Measurements from ENCODE around the gene WHRN.
A peak's percentile ranks its signal among the peaks of the same experiment; 100 is the strongest.

The WHRN gene

GRCh38 chr9:114506082-114506390 is 763 bp upstream of the WHRN start:
- peak overlapping the region; percentile 65 for H3K4me3 ChIP-seq (ENCODE audit: low read depth, low read length)
- TF ChIP-seq CTCF (IDR thresholded peaks at IDR 0.05; ENCODE audit: low read depth, low read length, missing control alignments) = no peak
- in situ Hi-C loops (cut with HindIII; ENCODE audit: low sequenced_read_pairs) = no loop called here

GRCh38 chr9:114504341-114505186 is 709 bp downstream of the WHRN start:
- in situ Hi-C loops (cut with HindIII; ENCODE audit: low sequenced_read_pairs) = no loop called here
- TF ChIP-seq CTCF (IDR thresholded peaks at IDR 0.05; ENCODE audit: low read depth, low read length, missing control alignments) = peak; percentile 44
- no peak for DNase-seq (ENCODE audit: low read depth)
- peak overlapping the region; percentile 65 for H3K4me3 ChIP-seq (ENCODE audit: low read depth, low read length)

More at GRCh38 chr9:114506082-114506390, 763 bp upstream of the WHRN start:
- no peak for DNase-seq (ENCODE audit: low read depth)

- no peak for TF ChIP-seq CTCF (IDR thresholded peaks at IDR 0.05; ENCODE audit: low read depth, low read length, missing control alignments)
- in situ Hi-C loops (cut with HindIII; ENCODE audit: low sequenced_read_pairs) = no loop called here
- DNase-seq (ENCODE audit: low read depth) = no peak
- H3K4me3 ChIP-seq (ENCODE audit: low read depth, low read length) = peak overlapping the region; percentile 65
These were observed 1.5 kb downstream of the WHRN start for GRCh38 chr9:114503522-114504340.

- in situ Hi-C loops (cut with HindIII; ENCODE audit: low sequenced_read_pairs) = no loop called here
- DNase-seq (ENCODE audit: low read depth) = no peak
- peak overlapping the region; percentile 65 for H3K4me3 ChIP-seq (ENCODE audit: low read depth, low read length)
- no peak for TF ChIP-seq CTCF (IDR thresholded peaks at IDR 0.05; ENCODE audit: low read depth, low read length, missing control alignments)
These were observed 2.3 kb downstream of the WHRN start for GRCh38 chr9:114503009-114503408.

- no peak for DNase-seq (ENCODE audit: low read depth)
- peak overlapping the region; percentile 65 for H3K4me3 ChIP-seq (ENCODE audit: low read depth, low read length)
- no peak for TF ChIP-seq CTCF (IDR thresholded peaks at IDR 0.05; ENCODE audit: low read depth, low read length, missing control alignments)
- in situ Hi-C loops (cut with HindIII; ENCODE audit: low sequenced_read_pairs) = no loop called here
These were observed 3.2 kb downstream of the WHRN start for GRCh38 chr9:114501796-114502682.

- no peak overlapping the region for H3K4me3 ChIP-seq (ENCODE audit: low read depth, low read length)
- DNase-seq (ENCODE audit: low read depth) = no peak
- TF ChIP-seq CTCF (IDR thresholded peaks at IDR 0.05; ENCODE audit: low read depth, low read length, missing control alignments) = no peak
- in situ Hi-C loops (cut with HindIII; ENCODE audit: low sequenced_read_pairs) = no loop called here
These were observed 4.5 kb downstream of the WHRN start for GRCh38 chr9:114500697-114501292.

All from astrocyte of the cerebellum (primary cell).